ENCODE data around the gene SH3PXD2A.
A peak's percentile ranks its signal among the peaks of the same experiment; 100 is the strongest.

SH3PXD2A gene

GRCh38 chr10:103874730-103875129, 19.4 kb upstream of the SH3PXD2A start:
- no peak for DNase-seq

DNA sequence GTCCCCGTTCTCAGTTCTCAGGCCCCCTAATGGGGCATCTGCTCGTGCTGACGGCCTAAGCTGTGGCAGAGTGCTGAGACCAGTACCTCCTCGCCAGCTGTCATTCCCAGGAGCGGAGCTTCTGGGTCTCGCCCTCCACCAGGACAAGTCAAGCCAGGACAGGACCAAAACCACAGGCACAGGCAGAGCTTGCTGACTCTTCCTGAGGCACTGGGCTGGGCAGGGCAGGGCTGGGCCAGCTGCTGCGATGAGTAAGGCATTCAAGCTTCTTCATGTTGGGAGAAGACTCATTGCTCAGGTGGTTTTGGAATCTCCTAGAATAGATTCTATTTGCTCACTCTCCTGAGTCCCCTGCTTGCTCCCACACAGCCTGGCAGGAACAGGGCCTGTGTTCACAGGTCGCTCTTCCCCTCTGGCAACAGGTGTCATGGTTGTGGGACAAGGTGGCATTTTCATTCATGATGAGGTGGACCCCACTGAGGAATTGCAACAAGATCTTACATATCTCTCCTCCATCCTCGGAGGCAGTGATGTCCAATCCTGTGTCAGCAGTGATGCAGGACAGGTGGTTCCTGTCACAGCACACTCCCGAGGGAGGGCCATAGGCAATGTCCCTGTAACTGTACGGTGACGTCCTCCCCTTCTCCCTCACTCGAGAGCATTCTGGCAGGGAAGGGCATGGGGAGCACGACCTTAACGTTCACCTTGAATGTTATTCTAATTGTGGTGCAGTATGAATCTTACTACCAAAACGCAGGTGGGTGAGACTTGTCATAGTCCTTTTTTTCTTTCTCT, 17.0 kb upstream of the SH3PXD2A start:
- no peak for DNase-seq

DNA sequence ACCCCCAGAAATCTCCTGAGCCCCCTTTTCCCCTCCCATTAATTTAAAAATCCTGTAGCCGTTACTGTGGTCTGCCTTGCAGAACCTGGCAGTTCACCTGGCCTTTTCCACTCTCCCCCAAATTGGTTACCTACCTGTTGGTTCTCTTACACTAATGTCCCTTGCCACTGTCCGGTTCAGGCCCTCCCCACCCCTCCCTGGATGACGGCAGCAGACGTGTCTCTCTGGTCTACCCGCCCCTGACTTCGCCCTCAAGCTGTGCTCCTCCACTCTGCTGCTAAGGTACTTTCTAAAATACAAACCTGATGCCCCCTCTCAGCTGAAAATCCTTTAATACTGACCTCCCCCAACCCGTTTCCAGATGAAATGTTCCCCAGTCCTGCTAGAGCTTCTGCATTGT, 15.6 kb upstream of the SH3PXD2A start:
- no peak for DNase-seq

DNA sequence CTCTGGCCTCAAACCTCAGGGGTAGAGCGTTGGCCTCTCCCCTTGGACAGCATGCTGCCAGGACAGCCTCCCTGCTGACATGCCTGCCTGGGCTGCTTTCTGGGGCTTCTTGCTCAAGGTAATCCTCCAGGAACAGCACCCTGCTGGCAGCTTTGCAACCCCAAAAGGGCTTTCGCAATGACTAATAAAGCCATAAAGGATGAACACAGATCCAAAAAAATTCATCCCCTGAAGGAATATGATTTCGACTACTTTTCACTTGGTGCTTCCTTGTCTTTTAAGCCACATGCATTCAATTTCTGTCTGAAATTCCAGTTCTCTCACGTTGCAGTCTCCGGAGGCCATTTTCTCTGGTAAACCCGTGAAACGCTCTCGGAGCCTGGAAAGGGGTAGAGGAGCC, 15.1 kb upstream of the SH3PXD2A start:
- DNase-seq: no peak

DNA sequence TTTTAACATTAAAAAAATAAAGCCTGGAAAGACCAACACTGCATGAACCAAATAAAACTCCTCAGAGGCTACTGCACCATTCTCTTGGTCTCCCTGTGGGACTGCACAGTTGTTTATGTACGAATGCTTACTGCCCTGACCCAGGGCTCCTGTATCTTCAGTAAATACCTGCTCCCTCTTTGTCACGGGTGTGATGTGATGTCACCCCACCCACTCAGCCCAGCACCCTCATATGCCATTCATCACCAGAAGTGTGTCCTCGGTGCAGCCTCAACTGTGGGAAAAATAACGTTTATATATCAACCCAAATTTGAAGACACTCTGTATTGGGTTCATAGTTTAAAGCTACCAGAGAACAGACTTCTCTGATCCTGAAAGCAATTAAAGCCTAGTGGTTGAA, 14.0 kb upstream of the SH3PXD2A start:
- DNase-seq: no peak

GRCh38 chr10:103868200-103868599, 12.8 kb upstream of the SH3PXD2A start:
- no peak for DNase-seq

GRCh38 chr10:103861505-103861904, 6.1 kb upstream of the SH3PXD2A start:
- no peak for DNase-seq

- peak; percentile 6 to 25 for DNase-seq
Measured at GRCh38 chr10:103859161-103860086, 4.0 kb upstream of the SH3PXD2A start.

- no peak for DNase-seq
Measured at GRCh38 chr10:103858360-103858759, 3.0 kb upstream of the SH3PXD2A start.

DNA sequence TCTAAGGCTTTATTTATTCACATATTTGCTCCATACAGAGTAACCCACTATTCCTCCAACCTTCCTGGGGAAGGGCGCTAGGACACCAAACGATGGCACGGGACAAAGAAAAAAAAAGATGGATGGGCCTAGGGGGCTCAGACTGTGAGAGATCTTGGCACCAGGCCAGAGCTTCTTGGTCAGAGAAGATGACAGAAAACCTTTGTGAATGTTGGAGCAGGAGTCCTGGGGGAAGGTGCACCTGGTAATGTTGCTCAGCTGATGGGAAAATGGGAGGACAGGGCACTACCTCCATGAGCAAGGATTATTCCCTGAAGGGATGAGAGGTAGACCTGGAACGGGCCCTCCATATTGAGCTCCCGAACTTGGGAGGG, 1.4 kb upstream of the SH3PXD2A start:
- DNase-seq: no peak

GRCh38 chr10:103855852-103856796, 748 bp upstream of the SH3PXD2A start:
- DNase-seq: no peak

DNA sequence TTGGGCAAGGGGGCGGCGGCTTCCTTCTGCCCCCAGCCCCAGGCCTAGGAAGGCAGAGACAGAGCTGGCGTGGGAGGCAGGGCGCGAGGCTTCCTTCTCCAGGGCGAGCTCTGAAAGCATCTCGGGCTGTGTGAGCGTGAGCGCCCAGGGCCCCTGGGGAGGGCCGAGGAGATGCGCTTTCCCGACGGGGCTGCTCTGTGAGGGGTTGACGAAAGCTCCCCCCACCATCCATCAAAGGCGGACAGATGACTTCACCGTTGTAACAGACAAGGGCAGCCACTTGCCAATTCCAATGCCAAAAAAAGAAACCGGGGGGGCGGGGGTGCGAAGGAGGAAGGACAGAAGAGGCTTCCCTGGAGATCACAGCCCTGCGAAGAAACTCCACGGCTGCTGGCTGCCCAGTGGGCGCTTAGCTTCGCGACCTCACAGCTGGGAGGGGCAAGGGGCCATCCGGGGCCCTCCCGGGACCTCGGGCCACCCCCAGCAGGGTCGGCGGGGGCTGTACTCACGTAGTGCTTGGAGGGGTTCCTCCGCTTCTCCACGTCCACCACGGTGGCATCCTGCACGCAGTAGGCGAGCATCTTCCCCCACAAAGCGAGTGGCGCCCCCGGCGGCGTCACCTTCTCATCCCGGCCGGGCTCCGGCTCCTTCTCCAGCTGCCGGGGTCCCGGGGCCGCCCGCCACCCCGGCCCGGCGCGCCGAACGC, 537 bp downstream of the SH3PXD2A start:
- DNase-seq: no peak

DNA sequence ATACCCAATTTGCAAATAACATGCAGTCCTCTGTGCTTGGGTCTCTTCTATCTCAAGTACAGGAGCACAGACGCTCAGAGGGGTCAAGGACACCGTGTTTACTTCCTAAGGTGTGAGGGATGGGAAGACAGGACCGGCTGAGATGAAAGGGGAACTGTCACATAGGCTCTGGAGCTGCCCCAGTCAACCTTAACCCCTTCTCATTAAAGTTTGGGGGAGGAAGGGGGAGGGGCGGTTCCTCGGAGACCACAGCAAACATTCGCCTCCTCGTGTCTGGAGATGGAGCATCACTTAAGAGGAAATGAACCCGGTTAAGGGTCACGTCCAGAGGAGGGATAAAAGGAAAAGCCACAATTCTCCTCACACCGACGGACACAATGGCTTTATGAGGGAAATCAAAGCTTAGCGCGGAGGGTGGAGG, 1.1 kb downstream of the SH3PXD2A start:
- no peak for DNase-seq

- no peak for DNase-seq
Measured at GRCh38 chr10:103853428-103854264, 1.7 kb downstream of the SH3PXD2A start.

DNA sequence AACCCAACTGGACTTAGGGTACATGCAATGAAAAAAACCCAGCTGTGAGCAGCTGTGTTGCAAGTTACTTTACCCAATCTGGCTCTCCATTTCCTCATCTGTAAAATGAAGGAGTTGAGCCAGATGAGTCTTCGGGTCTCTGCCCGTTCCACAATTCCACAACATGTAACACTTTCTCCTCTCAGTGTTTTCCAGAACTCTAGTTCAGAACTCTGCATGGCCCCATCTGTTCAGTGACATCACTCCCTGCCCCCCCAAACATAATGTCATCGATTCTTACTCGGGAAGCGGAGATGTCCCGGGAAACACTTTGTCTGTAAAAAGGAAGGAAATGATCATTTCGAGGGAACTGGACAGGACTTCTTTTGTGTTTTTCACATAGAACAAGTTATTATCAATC, 2.5 kb downstream of the SH3PXD2A start:
- no peak for DNase-seq

DNA sequence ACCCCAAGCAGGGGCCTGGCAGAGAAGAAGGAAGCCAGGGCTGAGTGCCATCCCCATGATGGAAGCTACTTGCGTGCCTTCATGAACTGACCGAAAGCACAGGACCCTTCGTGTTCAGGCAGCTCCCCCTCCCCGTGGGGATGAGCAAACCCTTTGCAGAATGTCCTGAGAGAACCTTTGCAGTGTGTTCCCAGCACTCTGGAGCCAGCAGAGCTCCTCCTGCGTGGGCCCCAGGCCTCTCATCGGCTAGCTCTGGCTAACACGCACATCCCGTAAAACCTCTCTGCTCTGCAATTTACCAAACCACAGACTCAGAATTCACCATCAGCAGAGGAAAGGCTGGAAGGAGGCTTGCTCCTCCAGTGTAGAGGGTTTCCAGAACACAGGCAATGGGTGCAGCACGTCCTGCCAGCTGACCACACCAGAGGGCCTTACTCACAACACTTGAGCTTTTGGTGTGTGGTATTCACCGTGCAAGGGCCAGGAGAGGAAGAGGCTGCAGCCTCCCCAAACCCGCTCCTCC, 3.1 kb downstream of the SH3PXD2A start:
- no peak for DNase-seq

DNA sequence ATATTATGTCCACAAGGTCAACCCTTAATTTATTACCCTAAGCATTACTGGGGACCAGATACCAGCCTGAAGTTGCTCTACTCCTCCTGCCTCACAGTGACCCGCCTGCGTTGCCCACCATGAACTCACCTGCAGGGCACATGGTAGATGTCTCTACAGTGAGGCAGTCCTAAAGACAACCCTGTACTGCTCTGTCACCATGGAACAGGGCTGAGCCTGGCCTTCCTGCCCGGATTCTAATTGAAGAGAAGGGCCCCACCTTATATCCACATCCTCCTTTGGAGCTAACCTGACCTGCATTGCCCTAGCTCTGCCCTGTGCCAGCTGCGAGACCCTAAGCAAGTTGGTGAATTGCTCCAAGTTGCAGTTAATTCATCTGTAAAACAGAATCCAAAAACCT, 4.1 kb downstream of the SH3PXD2A start:
- DNase-seq: no peak

DNA sequence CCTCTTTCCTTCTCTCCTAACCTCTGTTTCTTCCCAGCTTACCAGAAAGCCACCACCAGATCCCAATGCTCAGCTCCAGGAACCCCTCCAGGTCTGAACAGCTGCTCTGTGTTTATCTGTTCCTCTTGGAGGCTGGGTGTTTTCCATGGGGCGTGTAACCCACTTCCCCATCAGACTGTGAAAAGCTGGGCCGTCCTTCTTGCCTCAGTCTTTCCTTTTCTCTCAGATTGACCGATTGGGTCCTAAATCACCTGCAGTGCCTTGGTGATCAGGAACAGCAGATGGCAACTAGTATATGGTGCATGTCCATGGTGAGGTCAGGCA, 4.8 kb downstream of the SH3PXD2A start:
- DNase-seq: no peak

- DNase-seq: no peak
Measured at GRCh38 chr10:103849880-103850571, 5.3 kb downstream of the SH3PXD2A start.

DNA sequence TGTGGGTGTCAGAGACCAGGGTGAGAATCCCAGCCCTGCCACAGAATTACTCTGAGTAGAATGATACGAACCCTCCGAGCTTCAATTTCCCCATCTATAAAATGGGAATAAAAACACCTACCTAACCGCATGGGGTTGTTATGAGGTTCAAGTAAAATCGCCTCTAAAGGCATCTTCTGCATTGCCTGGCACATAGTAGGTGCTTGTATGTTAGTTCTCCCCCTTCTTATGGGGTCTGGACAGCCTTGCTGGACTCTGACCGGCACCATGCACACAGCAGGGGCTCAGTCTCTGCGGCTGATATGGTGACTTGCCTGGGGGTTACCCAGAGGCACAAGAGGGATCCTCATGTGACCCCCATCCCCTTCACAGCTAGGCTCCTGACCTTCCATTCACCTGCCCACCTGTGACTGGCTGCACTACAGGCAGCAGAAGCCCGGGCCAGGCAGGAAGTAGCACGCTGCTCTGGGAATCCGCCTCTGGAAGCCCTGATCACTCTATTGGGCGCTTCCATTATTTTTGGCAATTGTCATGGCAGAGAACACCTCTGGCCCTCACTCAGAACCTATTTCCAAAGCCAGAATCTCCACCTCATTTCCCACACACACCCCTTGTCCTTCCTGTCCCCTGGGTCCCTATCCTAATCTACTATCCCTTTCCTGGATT, 6.0 kb downstream of the SH3PXD2A start:
- no peak for DNase-seq
